Ectodermal cell (in vitro differentiated cells): ENCODE measurements around the gene JCAD.
"Not testable (repeated sequence)": the region's sequence is repeated elsewhere in the genome, so short reads cannot be mapped to it uniquely, and the experiment has no call there.

Source experiments
- H3K27ac ChIP-seq: 2 replicates; pipeline ENCODE4 v1.7.0; 2013; ENCODE audit warnings: mild to moderate bottlenecking, low read depth, low read length; ENCODE audit not compliant: insufficient read depth, poor library complexity, severe bottlenecking
- H3K27me3 ChIP-seq: 2 replicates; pipeline ENCODE4 v1.7.0; 2013; ENCODE audit warnings: mild to moderate bottlenecking, low read length; ENCODE audit not compliant: insufficient read depth, control insufficient read depth, poor library complexity, severe bottlenecking
- H3K36me3 ChIP-seq: one replicate; pipeline ENCODE4 v1.7.0; 2013; ENCODE audit warnings: low read length; ENCODE audit not compliant: control insufficient read depth, insufficient read depth
- H3K4me1 ChIP-seq: one replicate; pipeline ENCODE4 v1.7.0; 2013; ENCODE audit warnings: low read length; ENCODE audit not compliant: control insufficient read depth, insufficient read depth
- H3K4me3 ChIP-seq: 2 replicates; pipeline ENCODE4 v1.7.0; 2013; ENCODE audit warnings: low read depth, low read length, control low read depth; ENCODE audit not compliant: insufficient read depth
- H3K9me3 ChIP-seq: 2 replicates; pipeline ENCODE4 v1.7.0; 2013; ENCODE audit warnings: mild to moderate bottlenecking, low read length, moderate library complexity; ENCODE audit not compliant: control insufficient read depth
- WGBS, 2 experiments: methylation state at CpG; one replicate each; pipeline ENCODE4 v1.1.7; 2013; ENCODE audit warnings: missing lambda C conversion rate in 2 of 2; 5-methylcytosine and 5-hydroxymethylcytosine counted together

JCAD gene

DNA sequence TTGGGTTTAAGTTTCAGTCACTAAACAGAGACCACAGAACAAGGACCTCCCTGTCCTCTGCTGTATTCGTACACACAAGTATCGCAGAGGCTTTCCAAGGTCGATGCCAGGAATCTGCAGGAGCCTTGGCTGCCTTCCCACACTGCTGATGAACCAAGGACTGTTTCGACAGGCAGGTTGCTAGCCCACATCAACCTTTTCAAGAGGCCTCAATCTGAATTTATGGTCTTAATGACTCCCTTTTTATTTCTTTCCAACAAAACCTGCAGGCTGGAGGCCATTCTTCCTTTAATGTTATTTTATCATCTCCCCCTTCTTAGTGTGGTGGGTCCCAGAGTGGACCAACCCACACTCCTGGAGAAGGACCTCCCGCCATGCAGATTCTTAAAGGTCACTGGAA, 45.6 kb downstream of the JCAD start:
- Histone ChIP-seq H3K4me1 (no peaks in the 10 kb centered on the region), H3K4me3 (no peak overlapping the region), H3K27ac (no peak overlapping the region), H3K27me3 (no peaks in the 10 kb centered on the region), H3K9me3 (no peaks in the 10 kb centered on the region), H3K36me3 (no peaks in the 10 kb centered on the region)
- 93% methylated on average over 5 of the region's 5 CpGs for WGBS, 2 experiments

DNA sequence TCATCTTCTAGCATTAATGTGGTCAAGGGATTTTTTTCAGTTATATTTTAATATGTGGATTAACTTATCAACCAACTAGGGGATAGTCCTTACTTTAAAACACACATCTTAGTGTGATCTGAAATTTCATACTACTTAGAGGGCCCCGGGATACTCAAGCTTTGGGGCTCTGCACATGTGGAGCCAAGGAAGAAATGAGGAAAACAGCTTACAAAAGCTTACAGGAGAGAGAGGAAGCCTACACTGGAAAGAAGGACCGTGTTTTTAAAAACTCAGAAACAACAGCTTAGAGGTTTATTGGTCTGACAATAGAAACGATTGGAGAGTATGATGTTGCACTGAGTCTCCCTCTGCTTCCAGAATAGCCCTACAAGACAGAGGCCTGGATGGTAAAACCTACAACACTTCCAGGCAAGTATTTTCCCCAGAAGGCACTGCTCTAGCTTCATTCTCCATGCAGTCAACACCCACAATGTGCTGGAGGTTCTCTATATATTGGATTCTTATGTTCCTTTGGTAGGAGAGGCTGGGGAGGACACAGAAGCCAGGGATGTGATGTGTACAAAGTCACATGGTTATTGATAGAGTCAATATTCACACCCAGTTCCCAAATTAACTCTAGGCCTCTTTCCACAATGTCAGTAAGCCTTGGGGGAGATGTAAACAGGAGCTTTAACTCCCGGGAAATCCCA, 47.3 kb downstream of the JCAD start:
- WGBS, 2 experiments, result 70 to 72% methylated on average over 4 of the region's 4 CpGs
- Histone ChIP-seq H3K27me3 (no peaks in the 10 kb centered on the region), H3K27ac (no peak overlapping the region), H3K4me1 (peaks cover 7% of the 10 kb centered on the region), H3K36me3 (no peaks in the 10 kb centered on the region), H3K4me3 (no peak overlapping the region), H3K9me3 (no peaks in the 10 kb centered on the region)

DNA sequence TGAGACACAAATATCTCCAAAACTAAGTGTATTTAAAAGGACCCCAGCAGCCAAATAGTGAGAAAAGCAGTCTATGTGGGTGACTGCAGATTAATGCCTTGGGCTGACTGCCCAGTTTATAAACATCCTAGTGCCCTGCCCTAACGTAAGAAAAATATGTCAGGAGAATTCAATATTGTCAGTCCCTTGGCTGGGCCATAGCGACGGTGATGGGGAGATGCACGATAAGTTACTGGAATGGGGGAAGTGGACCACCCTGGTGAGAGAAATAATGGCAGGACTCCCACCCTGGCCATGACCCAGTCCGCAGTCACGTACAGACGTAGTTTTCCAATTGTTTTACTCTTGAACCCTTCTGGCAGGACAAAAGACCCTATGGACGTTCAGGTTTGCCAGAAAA, 48.0 kb downstream of the JCAD start:
- Histone ChIP-seq H3K9me3 (no peaks in the 10 kb centered on the region), H3K36me3 (no peaks in the 10 kb centered on the region), H3K27ac (no peak overlapping the region), H3K4me3 (no peak overlapping the region), H3K4me1 (peaks cover 11% of the 10 kb centered on the region), H3K27me3 (no peaks in the 10 kb centered on the region)
- 93 to 97% methylated on average over 8 of the region's 8 CpGs for WGBS, 2 experiments

DNA sequence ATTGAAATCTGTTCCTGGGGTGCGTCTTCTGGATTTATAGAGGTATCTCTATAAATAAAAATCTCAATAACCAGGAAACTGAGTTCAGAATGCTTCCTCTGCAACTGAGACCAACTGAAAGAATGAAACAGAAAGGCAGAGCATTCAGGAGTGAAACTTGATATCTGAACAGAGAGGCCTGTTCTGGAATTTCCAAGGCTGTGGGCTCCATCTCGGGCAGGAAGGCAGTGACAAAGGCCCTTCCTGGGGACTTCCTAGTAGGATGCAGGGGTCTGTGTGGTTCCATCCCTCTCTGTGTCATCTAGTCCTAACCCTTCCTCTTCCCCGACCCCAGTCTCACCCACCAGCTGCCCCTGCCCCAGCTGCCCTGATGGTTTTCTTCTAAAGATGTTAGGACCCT, 52.0 kb downstream of the JCAD start:
- Histone ChIP-seq H3K27ac (no peak overlapping the region), H3K36me3 (no peaks in the 10 kb centered on the region), H3K27me3 (no peaks in the 10 kb centered on the region), H3K4me3 (no peak overlapping the region), H3K4me1 (peaks cover 11% of the 10 kb centered on the region), H3K9me3 (no peaks in the 10 kb centered on the region)
- WGBS, 2 experiments, result 61 to 70% methylated on average over 2 to 3 of the region's 3 CpGs

DNA sequence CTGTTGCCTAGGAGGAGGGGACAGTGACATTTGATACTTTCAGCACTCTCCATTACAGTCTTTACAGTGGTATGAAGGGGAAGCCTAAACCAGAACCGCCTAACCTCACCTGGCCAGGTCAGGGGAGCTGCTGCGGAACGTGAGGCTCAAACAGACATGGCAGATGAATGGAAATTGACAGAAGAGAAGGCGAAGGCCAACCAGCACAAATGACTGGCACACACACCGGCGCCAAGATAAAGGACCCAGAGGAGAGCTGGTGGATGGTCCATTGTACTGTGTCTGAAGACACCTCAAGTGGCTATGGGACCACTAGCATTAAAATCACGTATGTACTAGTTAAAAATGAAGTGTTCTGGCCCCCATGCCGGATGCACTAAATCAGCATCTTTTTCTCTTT, 53.0 kb downstream of the JCAD start:
- 88% methylated on average over 8 of the region's 8 CpGs for WGBS, 2 experiments
- Histone ChIP-seq H3K27me3 (no peaks in the 10 kb centered on the region), H3K36me3 (no peaks in the 10 kb centered on the region), H3K4me1 (peaks cover 11% of the 10 kb centered on the region), H3K9me3 (no peaks in the 10 kb centered on the region), H3K27ac (no peak overlapping the region), H3K4me3 (no peak overlapping the region)

DNA sequence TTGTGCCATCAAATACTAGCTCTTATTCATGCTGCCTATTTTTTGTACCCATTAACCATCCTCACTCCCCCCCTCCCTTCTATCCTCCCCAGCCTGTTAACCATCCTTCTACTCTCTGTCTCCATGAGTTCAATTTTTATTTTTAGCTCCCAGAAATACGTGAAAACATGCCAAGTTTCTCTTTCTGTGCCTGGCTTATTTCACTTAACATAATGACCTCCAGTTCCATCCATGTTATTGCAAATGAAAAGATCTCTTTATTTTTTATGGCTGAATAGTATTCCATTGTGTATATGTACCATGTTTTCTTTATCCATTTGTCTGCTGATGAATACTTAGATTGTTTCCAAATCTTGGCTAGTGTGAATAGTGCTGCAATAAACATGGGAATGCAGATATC, 54.3 kb downstream of the JCAD start:
- H3K36me3 ChIP-seq, H3K9me3 ChIP-seq, H3K27ac ChIP-seq, H3K4me3 ChIP-seq, H3K27me3 ChIP-seq: not testable (repeated sequence)
- H3K4me1 ChIP-seq, result peaks cover 11% of the 10 kb centered on the region
- WGBS, 2 experiments, result 95 to 100% methylated on average over 1 of the region's 1 CpG

DNA sequence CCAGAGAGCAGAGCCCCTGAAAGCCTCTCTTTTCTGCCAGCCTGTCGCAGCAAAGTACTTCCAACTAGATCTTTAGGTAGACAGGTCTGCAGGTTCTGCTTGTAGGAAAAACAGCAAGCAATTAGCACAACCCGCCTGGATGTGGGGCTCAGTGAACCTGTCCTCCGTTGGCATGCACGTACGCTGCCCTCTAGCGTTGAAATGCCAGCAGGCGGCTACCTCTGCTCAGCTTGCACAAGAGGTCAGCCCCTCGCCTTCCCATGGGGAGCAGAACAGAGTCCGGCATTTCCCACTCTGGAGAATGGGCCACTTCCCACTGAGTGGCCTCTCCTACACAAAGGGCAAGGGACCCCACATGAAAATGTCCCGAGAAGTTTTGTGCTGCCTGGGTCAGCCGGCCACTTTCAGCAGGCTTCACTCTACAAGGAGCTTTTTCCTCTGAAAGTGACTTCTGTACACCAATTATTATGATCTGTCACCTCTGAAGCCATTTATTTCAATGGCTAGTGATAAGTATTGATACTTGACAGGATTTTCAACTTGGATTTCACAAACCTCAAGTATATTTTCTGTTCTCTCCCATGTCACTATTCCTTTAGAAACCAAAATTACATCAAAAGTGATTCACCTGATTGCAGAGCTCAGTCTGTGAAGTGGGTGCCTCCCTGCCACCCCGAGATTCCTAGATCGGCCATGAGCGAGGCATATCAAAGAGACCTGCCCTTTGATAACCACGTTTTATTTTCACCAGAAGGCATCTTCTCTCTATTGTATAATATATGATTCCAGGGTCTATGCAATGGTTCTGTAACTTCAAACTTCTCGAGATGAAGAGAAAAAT, 56.7 kb downstream of the JCAD start:
- no peaks in the 10 kb centered on the region for H3K36me3 ChIP-seq
- H3K4me3 ChIP-seq, result no peak overlapping the region
- peaks cover 10% of the 10 kb centered on the region for H3K4me1 ChIP-seq
- H3K27ac ChIP-seq, result no peak overlapping the region
- H3K9me3 ChIP-seq, result no peaks in the 10 kb centered on the region
- 40 to 46% methylated on average over 14 to 16 of the region's 16 CpGs for WGBS, 2 experiments
- H3K27me3 ChIP-seq, result no peaks in the 10 kb centered on the region

DNA sequence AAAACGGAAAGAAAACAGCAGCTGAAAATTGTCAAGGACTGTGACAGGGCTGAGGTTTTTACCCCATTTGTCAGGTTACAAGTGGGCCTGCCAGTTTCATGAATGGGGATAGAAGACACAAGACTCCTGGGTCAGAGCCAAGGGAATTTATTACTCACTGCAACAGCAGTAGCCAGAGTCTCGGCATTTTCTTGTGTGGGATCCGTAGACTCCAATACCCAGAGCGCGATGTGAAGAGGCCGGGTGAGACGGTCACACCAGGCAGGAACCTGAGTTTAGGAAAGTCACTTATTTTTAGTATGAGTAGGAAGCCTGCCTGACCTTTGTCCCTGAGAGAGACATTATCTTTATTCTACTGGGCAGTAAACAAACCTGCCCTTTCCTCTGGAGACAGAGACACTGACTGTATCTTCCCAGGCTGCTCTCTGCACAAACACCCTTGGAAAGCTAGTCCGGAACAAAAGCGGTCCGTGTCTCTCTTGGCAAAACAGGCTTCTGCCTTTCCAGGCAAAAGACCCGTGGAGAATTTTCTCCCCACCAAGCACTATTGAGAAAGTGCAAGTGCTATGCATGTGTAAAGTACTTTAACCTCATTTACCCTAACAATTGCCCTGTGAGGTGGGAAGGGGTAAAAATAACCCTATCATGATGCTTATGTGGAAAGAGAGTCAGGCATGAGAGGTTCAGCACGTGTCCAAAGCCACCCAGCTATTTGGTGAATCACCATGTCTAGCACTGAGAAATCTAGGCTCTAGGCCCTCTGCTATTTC, 58.4 kb downstream of the JCAD start:
- Histone ChIP-seq H3K4me3 (no peak overlapping the region), H3K27ac (no peak overlapping the region)
- WGBS, 2 experiments, result 90 to 95% methylated on average over 12 of the region's 12 CpGs

DNA sequence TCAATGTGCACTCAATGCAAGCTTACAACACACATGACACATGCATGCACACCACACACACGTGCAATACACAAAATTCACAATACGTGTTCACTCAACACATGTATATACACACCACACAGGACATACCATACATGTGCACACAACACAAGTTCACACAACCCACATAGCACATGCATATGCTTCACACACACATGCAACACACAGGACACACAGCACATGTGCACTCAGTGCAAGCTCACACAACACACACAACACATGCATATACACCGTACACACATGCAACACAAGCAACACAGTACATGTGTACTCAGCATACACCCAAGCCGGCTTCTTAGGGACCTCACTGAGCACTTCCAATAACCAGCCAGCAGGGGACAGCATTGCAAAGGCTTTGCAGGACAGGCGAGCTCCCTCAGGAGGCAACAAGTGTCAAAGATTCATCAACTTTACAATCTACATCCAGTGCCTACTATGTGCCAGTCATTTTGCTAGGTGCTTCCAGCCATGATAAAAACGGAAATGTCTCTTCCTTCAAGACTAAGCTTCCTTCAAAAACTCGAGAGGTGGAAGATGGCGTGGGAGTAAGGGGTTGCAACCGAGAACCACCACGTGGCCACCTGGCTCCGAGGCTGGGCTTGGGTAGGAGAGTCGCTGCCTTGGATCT, 61.1 kb downstream of the JCAD start:
- Histone ChIP-seq H3K36me3 (no peaks in the 10 kb centered on the region), H3K27ac (no peak overlapping the region), H3K4me1 (peaks cover 4% of the 10 kb centered on the region), H3K4me3 (no peak overlapping the region), H3K27me3 (no peaks in the 10 kb centered on the region), H3K9me3 (no peaks in the 10 kb centered on the region)
- 43 to 44% methylated on average over 12 of the region's 12 CpGs for WGBS, 2 experiments

More for the DNA sequence above, 58.4 kb downstream of the JCAD start:
- Histone ChIP-seq H3K27me3 (no peaks in the 10 kb centered on the region), H3K36me3 (no peaks in the 10 kb centered on the region), H3K9me3 (no peaks in the 10 kb centered on the region), H3K4me1 (peaks cover 4% of the 10 kb centered on the region)
